SK-N-SH (cell line): ENCODE data around the gene IPO8.

Experiments
- EP300 ChIP-seq, 2 experiments: IDR thresholded peaks; 2 replicates each; pipeline versions ENCODE4 v1.4.0 to v1.6.1; 2012; ENCODE audit warnings: borderline replicate concordance in 1 of 2, low read depth in 1 of 2, low read length in 1 of 2
- EZH2phosphoT487 ChIP-seq: fragments of 200-600 bp; sonication (generic); IDR thresholded peaks from 2 replicates; pipeline ENCODE4 v1.6.1; 2017; ENCODE audit warnings: low read depth, mixed run types, mild to moderate bottlenecking, antibody characterized with exemption, moderate library complexity, borderline replicate concordance
- POLR2AphosphoS5 ChIP-seq: IDR thresholded peaks from 2 replicates; pipeline ENCODE4 v1.6.1; 2012; ENCODE audit warnings: low read depth, low read length
- RCOR1 ChIP-seq: fragments of 150-350 bp; IDR thresholded peaks from 2 replicates; pipeline ENCODE4 v1.6.1; 2017; ENCODE audit warnings: antibody characterized with exemption, low read length
- RFX5 ChIP-seq: IDR thresholded peaks from 2 replicates; pipeline ENCODE4 v1.6.1; 2012; ENCODE audit warnings: mild to moderate bottlenecking, improper control_type of control experiment, low read length
- TF ChIP-seq, protein P1 (sequence below): fragments of 200-600 bp; sonication (generic); IDR thresholded peaks from 2 replicates; pipeline ENCODE4 v1.6.1; 2017; ENCODE audit warnings: antibody characterized with exemption, mild to moderate bottlenecking, moderate library complexity
- TF ChIP-seq, protein P2 (sequence below): IDR thresholded peaks from 2 replicates; pipeline ENCODE4 v1.6.1; 2012; ENCODE audit warnings: mild to moderate bottlenecking, low read depth, low read length, moderate library complexity
- TF ChIP-seq, protein P3 (sequence below): IDR thresholded peaks from 2 replicates; pipeline ENCODE4 v1.4.0; 2012; ENCODE audit warnings: low read depth

- TF ChIP-seq, protein P1, sequence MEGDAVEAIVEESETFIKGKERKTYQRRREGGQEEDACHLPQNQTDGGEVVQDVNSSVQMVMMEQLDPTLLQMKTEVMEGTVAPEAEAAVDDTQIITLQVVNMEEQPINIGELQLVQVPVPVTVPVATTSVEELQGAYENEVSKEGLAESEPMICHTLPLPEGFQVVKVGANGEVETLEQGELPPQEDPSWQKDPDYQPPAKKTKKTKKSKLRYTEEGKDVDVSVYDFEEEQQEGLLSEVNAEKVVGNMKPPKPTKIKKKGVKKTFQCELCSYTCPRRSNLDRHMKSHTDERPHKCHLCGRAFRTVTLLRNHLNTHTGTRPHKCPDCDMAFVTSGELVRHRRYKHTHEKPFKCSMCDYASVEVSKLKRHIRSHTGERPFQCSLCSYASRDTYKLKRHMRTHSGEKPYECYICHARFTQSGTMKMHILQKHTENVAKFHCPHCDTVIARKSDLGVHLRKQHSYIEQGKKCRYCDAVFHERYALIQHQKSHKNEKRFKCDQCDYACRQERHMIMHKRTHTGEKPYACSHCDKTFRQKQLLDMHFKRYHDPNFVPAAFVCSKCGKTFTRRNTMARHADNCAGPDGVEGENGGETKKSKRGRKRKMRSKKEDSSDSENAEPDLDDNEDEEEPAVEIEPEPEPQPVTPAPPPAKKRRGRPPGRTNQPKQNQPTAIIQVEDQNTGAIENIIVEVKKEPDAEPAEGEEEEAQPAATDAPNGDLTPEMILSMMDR: no peak
- TF ChIP-seq POLR2AphosphoS5: no peak
- TF ChIP-seq RFX5: no peak
- TF ChIP-seq EZH2phosphoT487: no peak
- TF ChIP-seq RCOR1: no peak
- TF ChIP-seq EP300 (IDR thresholded peaks at IDR 0.05; ENCODE audit: borderline replicate concordance in 1 of 2, low read depth in 1 of 2, low read length in 1 of 2): no peak
- TF ChIP-seq, protein P2, sequence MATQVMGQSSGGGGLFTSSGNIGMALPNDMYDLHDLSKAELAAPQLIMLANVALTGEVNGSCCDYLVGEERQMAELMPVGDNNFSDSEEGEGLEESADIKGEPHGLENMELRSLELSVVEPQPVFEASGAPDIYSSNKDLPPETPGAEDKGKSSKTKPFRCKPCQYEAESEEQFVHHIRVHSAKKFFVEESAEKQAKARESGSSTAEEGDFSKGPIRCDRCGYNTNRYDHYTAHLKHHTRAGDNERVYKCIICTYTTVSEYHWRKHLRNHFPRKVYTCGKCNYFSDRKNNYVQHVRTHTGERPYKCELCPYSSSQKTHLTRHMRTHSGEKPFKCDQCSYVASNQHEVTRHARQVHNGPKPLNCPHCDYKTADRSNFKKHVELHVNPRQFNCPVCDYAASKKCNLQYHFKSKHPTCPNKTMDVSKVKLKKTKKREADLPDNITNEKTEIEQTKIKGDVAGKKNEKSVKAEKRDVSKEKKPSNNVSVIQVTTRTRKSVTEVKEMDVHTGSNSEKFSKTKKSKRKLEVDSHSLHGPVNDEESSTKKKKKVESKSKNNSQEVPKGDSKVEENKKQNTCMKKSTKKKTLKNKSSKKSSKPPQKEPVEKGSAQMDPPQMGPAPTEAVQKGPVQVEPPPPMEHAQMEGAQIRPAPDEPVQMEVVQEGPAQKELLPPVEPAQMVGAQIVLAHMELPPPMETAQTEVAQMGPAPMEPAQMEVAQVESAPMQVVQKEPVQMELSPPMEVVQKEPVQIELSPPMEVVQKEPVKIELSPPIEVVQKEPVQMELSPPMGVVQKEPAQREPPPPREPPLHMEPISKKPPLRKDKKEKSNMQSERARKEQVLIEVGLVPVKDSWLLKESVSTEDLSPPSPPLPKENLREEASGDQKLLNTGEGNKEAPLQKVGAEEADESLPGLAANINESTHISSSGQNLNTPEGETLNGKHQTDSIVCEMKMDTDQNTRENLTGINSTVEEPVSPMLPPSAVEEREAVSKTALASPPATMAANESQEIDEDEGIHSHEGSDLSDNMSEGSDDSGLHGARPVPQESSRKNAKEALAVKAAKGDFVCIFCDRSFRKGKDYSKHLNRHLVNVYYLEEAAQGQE: no peak
- TF ChIP-seq, protein P3, sequence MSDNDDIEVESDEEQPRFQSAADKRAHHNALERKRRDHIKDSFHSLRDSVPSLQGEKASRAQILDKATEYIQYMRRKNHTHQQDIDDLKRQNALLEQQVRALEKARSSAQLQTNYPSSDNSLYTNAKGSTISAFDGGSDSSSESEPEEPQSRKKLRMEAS: no peak
Observed at GRCh38 chr12:30582943-30583342, 112.7 kb downstream of the IPO8 start.
